ENCODE measurements around the gene DENND2A. TPM values are rescaled to one million over a fixed set of nuclear protein-coding genes. Genes with fewer than 3 reads are reported as not detected.
A peak's percentile ranks its signal among the peaks of the same experiment; 100 is the strongest.

Gene DENND2A
- total RNA-seq, 1 donor from 2014 or later: 25.4 TPM

DNA sequence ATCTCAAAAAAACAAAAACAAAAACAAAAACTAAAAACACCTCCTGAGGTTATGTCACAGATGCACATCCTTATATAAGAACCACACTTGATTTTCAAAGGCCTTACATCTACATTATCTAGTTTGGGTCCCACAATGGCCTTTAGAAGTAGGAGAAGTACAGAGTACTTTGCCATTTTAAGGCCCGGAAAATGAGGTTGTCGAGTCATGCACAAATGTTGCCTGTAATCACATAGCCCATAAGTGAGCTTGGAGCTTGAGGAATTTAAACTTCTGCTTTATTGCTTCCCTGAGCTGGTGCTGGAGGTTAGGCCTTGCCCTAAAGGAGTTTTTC is 151.6 kb downstream of the DENND2A start:
- H3K4me3 Mint-ChIP-seq: no peak overlapping the region
- H3K36me3 Mint-ChIP-seq: no peaks in the 10 kb centered on the region
- H3K27ac Mint-ChIP-seq: no peak overlapping the region
- DNase-seq (ENCODE audit: extremely low spot score, unreplicated experiment): no peak
- no peaks in the 10 kb centered on the region for H3K9me3 Mint-ChIP-seq
- peaks cover 5% of the 10 kb centered on the region for H3K27me3 Mint-ChIP-seq
- TF ChIP-seq, protein P1, sequence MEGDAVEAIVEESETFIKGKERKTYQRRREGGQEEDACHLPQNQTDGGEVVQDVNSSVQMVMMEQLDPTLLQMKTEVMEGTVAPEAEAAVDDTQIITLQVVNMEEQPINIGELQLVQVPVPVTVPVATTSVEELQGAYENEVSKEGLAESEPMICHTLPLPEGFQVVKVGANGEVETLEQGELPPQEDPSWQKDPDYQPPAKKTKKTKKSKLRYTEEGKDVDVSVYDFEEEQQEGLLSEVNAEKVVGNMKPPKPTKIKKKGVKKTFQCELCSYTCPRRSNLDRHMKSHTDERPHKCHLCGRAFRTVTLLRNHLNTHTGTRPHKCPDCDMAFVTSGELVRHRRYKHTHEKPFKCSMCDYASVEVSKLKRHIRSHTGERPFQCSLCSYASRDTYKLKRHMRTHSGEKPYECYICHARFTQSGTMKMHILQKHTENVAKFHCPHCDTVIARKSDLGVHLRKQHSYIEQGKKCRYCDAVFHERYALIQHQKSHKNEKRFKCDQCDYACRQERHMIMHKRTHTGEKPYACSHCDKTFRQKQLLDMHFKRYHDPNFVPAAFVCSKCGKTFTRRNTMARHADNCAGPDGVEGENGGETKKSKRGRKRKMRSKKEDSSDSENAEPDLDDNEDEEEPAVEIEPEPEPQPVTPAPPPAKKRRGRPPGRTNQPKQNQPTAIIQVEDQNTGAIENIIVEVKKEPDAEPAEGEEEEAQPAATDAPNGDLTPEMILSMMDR (conservative IDR thresholded peaks at IDR 0.05): no peak
- peaks cover 13% of the 10 kb centered on the region for H3K4me1 Mint-ChIP-seq (ENCODE audit: unreplicated experiment)

DNA sequence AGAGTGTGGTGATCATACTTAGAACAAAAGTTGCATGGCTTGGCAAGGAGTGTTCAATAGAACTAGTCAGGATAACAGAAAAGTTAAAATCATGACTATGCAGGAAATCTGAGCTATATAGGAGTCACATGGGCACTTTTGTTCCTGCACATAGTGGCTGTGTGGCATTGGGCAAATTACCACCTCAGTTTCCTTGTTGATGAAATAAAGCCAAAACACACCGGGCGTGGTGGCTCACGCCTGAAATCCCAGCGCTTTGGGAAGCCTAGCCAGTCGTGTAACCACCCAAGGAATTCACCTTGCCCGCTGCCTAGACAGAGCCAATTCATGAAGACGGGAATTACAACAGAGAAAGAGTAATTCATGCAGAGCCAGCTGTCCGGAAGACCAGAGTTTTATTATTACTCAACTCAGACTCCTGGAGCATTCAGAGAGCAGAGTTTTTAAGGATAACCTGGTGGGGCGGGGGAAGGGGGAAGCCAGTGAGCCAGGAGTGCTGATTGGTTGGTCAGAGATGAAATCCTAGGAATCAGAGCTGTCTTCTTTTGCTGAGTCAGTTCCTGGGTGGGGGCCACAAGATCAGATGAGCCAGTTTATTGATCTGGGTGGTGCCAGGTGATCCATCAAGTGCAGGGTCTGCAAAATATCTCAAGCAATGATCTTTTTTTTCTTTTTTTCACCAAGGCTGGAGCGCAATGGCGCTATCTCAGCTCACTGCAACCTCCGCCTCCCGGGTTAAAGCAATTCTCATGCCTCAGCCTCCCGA is 154.9 kb downstream of the DENND2A start:
- TF ChIP-seq, protein P1 (conservative IDR thresholded peaks at IDR 0.05): no peak
- no peaks in the 10 kb centered on the region for H3K36me3 Mint-ChIP-seq
- H3K27ac Mint-ChIP-seq: peak overlapping the region; percentile 62
- no peaks in the 10 kb centered on the region for H3K9me3 Mint-ChIP-seq
- no peak for DNase-seq (ENCODE audit: extremely low spot score, unreplicated experiment)
- H3K4me3 Mint-ChIP-seq: no peak overlapping the region
- H3K4me1 Mint-ChIP-seq (ENCODE audit: unreplicated experiment): peaks cover 9% of the 10 kb centered on the region
- H3K27me3 Mint-ChIP-seq: peaks cover 5% of the 10 kb centered on the region

DNA sequence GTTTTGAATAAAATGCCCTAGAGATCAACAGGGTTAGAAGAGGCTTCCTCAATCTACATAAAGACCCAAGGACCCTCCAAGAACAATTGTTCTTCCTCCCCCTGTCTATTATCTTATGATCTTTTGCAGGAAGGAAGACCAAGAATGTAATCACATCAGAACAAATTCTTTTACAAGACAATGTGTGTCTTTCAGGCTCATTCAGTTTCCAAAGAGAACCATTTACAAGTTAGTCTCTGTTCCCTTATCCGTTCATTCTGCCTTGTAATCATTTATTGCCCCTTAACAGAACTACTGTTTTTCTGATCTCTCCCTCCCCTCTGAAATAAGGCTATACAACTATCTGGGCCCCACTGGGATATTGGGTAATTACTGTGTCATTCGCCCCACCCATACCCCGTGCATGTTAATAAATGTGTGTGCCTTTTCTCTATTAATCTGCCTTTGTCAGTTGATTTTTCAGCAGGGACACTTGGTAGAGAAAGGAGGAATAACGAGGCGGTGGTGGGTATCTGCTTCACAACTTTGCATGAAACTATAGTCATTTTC is 155.6 kb downstream of the DENND2A start:
- Mint-ChIP-seq H3K27me3 (peaks cover 5% of the 10 kb centered on the region), H3K36me3 (no peaks in the 10 kb centered on the region), H3K27ac (peak overlapping the region; percentile 62), H3K4me1 (ENCODE audit: unreplicated experiment) (peaks cover 9% of the 10 kb centered on the region), H3K4me3 (no peak overlapping the region), H3K9me3 (no peaks in the 10 kb centered on the region)
- DNase-seq (ENCODE audit: extremely low spot score, unreplicated experiment): no peak
- TF ChIP-seq, protein P1 (conservative IDR thresholded peaks at IDR 0.05): no peak

DNA sequence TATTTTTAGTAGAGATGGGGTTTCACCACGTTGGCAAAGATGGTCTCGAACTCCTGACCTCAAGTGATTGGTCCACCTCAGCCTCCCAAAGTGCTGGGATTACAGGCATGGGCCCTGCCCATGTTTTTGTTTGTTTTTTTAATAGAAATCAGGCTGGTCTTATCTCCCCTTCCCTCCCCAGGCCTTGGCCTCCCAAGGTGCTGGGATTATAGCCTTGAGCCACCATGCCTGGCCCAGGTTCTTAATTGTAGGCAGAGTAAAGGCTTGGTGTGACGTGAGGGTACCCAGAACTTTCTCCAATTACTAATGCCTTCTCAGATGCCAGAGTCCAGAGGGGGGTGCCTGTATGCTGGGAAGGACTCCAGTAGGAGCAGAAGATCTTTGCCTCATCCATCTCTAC is 156.1 kb downstream of the DENND2A start:
- Mint-ChIP-seq H3K9me3 (no peaks in the 10 kb centered on the region), H3K4me1 (ENCODE audit: unreplicated experiment) (peaks cover 9% of the 10 kb centered on the region), H3K36me3 (no peaks in the 10 kb centered on the region), H3K4me3 (no peak overlapping the region), H3K27me3 (peaks cover 5% of the 10 kb centered on the region), H3K27ac (no peak overlapping the region)
- TF ChIP-seq, protein P1 (conservative IDR thresholded peaks at IDR 0.05): no peak
- DNase-seq (ENCODE audit: extremely low spot score, unreplicated experiment): no peak

DNA sequence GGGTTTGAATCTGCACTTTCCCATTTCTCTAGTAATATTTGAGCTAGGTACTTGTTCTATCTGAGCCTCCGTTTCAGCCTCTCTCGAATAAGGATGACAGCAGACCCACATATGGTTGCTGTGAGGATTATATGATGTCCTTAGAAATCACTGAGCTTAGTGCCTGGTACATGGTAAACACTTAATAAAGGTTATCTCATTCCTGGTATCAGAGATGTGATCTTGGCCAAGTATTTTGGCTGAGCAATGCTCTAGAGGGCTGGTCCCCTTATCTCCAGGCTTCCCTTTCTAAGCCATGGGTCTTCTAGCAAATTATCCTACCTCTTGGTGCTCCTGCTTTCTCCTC is 160.9 kb downstream of the DENND2A start:
- Mint-ChIP-seq H3K4me1 (ENCODE audit: unreplicated experiment) (peaks cover 8% of the 10 kb centered on the region), H3K36me3 (peaks cover 5% of the 10 kb centered on the region), H3K9me3 (no peaks in the 10 kb centered on the region), H3K27ac (peak overlapping the region; percentile 99), H3K27me3 (no peaks in the 10 kb centered on the region), H3K4me3 (peak overlapping the region; percentile 99)
- TF ChIP-seq, protein P1 (conservative IDR thresholded peaks at IDR 0.05): no peak
- DNase-seq (ENCODE audit: extremely low spot score, unreplicated experiment): no peak
